Measurements from ENCODE around the gene TXLNA.
"Not testable (repeated sequence)": the region's sequence is repeated elsewhere in the genome, so short reads cannot be mapped to it uniquely, and the experiment has no call there.

Gene TXLNA

DNA sequence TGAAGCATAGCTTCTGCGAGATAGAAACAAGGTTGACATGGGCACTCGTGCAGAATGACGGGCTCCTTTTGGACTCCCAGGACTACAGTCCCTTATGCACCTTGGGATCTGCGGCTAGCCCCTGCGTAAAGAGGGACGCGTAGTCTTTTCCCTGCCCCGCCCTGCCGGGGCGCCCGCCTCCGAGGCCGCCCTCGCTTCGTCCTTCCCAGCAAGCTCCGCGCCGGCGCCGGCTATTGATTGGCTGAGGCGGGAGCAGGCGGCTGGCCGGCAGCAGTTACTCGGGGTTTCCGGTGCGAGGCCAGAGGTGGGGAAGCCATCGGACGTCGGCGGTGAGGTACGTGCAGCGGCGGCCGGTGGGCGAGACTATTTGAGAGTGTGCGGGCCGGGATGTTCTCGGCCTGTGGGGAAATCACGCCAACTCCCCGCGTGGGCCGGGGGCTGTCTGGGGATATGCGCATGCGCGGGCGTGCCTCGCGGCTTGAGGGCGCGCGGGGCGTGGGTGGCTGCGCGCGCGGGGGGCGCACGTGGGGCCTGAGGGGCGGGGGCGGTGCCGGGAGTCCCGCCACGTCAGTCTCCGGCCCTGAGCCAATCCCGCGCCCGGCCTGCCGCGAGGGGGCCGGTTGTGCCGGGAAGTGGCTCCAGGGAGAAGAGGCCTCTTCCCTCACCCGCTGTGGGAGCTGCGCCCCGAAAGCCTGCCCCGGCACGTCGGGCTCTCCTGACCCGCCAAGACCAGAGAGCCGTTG lies at the start of gene TXLNA:
TXLNA (plus strand) TSS at position 233 of the 743 bp plus-strand sequence. CDS start 671 bp downstream, outside the sequence.
- DNase-seq: peak; percentile 94

- DNase-seq: not testable (repeated sequence)
These were observed 45.6 kb upstream of the TXLNA start for GRCh38 chr1:32133950-32134280.

- DNase-seq: no peak
These were observed 42.4 kb upstream of the TXLNA start for GRCh38 chr1:32137111-32137510.

DNA sequence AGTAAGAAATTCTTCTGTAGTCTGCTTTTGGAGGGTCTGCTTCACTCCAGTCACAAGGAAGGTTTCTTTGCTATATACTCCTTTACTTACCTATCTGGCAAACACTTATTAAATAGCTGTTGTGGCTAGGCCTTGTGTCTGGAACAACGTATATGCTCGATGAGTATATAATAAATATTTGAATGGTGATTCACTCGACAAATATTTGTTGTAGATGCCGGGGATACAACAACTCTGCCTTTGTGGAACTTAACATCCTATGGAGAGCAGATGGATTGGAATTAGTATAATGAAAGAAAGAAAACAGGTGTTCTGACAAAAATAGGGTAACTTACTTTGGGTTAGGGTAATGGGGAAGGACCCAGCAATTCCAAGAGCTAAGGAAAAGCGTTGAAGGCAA lies 40.5 kb upstream of the TXLNA start:
- DNase-seq: no peak

GRCh38 chr1:32142446-32143301 lies 36.8 kb upstream of the TXLNA start:
- no peak for DNase-seq

DNA sequence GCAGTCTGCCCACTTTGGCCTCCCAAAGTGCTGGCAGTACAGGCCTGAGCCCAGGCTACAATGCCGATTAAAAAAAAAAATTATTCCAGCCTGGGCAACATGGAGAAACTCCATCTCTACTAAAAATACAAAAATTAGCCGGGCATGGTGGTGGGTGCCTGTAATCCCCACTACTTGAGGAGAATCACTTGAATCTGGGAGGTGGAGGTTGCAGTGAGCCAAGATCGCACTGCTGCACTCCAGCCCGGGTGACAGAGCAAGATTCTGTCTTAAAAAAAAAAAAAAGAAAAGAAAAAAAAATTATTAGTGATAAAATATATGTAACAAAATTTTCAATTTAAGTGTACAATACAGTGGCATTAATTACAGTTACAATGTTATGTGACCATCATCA lies 36.2 kb upstream of the TXLNA start:
- DNase-seq: not testable (repeated sequence)

GRCh38 chr1:32144033-32144432 lies 35.4 kb upstream of the TXLNA start:
- no peak for DNase-seq

GRCh38 chr1:32147799-32148198 lies 31.7 kb upstream of the TXLNA start:
- DNase-seq: not testable (repeated sequence)

GRCh38 chr1:32150847-32151246 lies 28.6 kb upstream of the TXLNA start:
- DNase-seq: no peak

DNA sequence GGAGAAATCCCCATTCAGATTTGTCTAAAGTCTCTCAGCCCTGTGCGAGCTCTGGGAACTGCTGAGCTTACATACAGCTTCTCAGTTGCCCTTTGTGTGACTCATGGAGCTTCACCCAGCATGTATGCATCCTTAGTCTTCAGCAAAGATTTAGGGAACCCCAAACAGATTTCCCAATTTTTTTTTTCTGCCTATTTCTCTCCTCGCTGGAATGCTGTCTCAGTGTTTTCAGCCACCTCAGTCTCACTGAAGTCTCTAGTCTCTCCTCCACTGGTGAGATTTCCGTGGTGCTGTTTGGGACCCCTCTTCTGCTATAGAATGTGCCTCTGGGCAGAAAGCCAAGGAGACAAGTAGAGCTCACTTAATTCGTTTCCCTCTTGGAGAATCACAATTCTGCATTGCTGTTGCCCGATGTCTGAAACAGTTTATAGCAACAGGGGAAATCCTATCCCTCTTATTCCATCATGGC lies 28.1 kb upstream of the TXLNA start:
- peak; percentile 55 for DNase-seq

- no peak for DNase-seq
These were observed 20.3 kb upstream of the TXLNA start for GRCh38 chr1:32159189-32159588.

DNA sequence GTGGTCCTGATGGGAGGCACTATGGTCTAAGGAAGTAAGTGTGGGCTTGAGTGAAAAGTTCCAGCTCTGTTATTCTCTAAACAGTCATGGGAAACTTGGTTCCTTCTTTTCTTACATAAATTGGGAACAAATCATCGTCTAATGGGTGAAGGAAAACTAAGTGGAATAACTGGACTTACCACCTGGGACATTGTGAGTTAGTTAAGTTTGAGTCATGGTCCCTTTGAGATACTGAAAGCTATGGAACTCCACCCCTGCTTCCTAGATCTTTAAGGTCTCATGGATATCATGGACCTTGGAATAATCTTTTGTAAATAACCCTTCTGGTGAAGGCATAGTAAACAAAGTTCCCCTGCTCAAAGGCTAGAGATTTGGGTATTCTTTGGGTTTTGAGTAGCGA lies 16.1 kb upstream of the TXLNA start:
- DNase-seq: no peak

- not testable (repeated sequence) for DNase-seq
These were observed 13.8 kb upstream of the TXLNA start for GRCh38 chr1:32165633-32166032.

DNA sequence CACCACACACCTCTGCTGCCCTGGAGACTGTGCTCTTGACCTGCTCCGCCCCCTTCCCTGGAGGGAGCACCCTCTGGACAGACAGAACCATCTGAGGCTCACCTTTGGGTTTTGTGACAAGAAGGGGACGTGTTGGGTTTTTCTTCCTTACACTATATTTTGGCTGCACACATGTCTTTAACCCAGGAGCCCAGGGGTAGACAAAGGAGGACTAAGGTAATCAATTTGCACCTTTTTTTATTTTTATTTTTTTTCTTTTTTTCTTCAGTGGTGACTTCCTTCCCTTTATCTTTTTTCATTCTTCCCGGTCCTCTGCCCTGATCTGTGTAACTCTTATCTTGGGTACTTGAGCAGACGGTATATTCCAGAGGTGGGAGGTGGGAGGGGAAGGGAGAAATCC lies 8.5 kb upstream of the TXLNA start:
- no peak for DNase-seq

DNA sequence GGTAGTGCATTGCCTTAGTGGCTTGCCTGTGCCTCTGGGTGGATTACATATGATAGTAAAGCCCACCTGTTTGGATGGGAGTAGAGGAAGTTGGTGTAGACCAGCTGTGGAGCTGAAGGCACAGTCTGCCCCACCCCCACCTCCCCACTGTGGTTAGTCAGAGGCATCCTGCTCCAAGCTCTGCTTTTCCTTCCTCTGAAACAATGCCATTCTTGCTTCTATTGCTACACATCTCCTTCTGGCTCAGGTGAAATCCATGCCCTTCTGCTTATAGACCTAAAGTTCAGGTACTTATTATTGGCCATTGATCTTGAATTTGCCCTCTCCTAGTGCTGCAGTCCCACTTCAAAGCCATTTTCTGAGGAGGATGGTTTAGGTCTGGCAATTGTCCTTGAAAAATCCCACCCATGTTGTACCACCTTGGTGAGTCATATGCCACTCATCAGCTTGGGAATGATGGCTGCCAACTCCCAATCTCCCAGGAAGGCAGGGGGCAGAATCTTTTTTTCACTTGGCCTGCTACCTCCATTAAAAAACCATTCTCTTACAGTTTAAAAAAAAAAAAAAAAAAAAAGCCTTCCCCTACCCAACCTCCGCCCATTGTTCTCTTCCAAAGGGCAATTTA lies 6.7 kb upstream of the TXLNA start:
- no peak for DNase-seq

- DNase-seq: no peak
These were observed 889 bp upstream of the TXLNA start for GRCh38 chr1:32178380-32179192.

GRCh38 chr1:32179193-32179442 lies 357 bp upstream of the TXLNA start:
- no peak for DNase-seq

DNA sequence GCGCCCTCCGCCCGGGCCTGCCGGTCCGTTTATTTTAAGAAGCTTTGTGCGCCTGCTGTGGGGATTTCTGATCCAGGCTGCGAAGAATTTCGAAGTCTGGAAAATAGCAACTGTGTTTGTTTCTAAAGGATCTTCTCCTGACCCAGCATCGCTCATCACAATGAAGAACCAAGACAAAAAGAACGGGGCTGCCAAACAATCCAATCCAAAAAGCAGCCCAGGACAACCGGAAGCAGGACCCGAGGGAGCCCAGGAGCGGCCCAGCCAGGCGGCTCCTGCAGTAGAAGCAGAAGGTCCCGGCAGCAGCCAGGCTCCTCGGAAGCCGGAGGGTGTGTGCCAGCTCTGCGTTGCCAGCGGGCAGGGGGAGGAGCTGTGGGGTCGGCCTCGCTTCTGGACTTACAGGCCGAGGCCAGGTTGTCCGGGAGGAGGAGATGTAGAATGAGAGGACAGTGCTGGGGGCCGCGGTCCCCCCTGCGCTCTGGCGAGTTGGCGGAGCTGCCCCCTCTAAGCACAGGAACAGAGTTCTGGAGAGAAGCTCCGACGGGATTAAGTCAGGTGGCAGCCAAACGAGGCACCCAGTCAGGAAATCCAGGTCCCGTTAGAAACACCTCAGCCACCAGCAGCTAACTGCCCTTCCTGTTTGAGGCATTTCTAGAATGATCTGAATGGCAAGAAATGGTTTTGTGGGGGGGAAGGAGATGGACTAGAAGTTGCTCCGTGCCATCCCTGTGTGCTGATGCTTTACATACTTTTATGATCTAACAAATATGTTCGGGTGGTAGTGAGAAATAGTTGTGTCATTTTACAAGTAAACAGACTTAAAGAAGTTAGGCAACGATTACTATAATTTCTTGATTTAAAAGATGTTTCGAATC lies 948 bp downstream of the TXLNA start:
- DNase-seq: peak; percentile 44

DNA sequence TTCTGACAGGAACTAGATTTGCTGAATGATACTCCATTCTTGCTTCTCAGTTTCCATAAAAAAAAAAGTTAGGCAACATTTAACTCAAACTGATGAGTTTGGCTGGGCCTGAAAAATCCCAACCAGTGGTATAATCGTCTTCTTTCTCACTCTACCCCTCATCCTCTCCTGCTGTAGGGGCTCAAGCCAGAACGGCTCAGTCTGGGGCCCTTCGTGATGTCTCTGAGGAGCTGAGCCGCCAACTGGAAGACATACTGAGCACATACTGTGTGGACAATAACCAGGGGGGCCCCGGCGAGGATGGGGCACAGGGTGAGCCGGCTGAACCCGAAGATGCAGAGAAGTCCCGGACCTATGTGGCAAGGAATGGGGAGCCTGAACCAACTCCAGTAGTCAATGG lies 1.6 kb downstream of the TXLNA start:
- DNase-seq: no peak

DNA sequence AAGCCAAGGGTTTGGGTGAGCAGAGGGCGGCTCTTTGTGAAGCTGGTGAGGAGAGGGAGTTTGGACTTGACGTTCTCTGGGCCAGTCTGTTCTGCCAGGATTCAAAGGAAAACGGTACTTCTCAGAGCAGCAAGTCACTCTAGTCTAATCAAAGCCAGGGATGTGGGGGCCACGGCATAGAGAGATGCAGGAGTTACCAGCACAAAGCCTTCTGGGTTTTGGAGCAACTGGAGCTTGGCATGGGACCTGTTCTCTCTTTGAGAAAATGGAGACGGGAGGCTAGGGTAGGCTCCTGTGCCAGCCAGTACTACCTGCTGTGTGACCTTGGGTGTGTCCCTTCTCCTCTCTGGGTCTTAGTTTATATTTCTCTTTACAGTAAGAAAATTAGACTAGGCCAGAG lies 2.1 kb downstream of the TXLNA start:
- DNase-seq: no peak

DNA sequence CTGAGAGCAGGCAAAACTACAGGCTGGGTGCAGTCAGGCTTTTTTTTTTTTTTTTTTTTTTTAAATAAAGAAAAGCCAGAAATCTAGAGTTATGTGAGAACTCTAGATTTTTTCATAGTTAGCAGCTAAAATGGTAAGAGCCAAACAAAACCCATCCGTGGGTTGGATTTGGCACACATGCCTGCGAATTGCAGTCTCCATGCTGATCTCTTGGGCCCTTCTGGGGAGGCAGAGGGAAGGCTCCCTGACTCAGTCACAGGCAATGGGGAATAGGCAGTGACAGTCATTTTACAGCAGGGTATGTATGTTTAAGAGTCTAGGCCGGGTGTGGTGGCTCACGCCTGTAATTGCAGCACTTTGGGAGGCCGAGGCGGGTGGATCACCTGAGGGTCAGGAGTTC lies 2.6 kb downstream of the TXLNA start:
- no peak for DNase-seq

DNA sequence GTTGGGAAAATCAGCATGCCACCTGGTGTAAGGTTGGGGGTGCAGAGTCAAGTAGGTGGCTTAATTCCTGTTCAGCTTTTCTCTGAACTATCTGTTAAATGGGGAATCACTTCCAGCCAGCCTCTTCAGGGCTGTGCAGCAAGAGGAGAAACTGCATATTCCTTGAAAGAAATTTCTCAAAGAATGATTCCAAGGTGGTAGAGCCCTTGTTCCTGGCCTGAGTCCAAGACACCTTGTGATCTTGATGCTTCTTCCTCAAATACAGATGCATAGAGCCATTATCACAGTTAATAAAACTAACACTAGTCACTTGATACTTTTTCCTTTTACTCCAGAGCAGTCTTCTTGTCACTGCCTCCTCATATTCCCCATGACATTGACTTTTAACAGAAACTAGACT lies 5.2 kb downstream of the TXLNA start:
- no peak for DNase-seq
